ENCODE measurements around the gene REEP6. TPM values are rescaled to one million over a fixed set of nuclear protein-coding genes. Genes with fewer than 3 reads are reported as not detected.

Gene REEP6
- total RNA-seq, 2 experiments from 2014 or later, result 2.0 to 2.4 TPM

- DNase-seq, result no peak
- H3K36me3 Mint-ChIP-seq (ENCODE audit: low read depth), result no peaks in the 10 kb centered on the region
- H3K27ac Mint-ChIP-seq, result no peak overlapping the region
- H3K27me3 Mint-ChIP-seq, result peaks cover 16% of the 10 kb centered on the region
- H3K9me3 Mint-ChIP-seq, result no peaks in the 10 kb centered on the region
- ChIA-PET CTCF (interaction anchor here (0.6 to 1.9 kb wide), 5 partner anchors 9 to 57 kb away, joined by 3 to 5 read pairs (median 3); no protein-coding TSS in a partner anchor), POLR2A (interaction anchor here (1.0 kb wide), 1 partner anchor 10 kb away, joined by 3 read pairs; no protein-coding TSS in a partner anchor)
- intact Hi-C loops (cut with micrococcal nuclease), result no loop called here
- TF ChIP-seq, protein P1, sequence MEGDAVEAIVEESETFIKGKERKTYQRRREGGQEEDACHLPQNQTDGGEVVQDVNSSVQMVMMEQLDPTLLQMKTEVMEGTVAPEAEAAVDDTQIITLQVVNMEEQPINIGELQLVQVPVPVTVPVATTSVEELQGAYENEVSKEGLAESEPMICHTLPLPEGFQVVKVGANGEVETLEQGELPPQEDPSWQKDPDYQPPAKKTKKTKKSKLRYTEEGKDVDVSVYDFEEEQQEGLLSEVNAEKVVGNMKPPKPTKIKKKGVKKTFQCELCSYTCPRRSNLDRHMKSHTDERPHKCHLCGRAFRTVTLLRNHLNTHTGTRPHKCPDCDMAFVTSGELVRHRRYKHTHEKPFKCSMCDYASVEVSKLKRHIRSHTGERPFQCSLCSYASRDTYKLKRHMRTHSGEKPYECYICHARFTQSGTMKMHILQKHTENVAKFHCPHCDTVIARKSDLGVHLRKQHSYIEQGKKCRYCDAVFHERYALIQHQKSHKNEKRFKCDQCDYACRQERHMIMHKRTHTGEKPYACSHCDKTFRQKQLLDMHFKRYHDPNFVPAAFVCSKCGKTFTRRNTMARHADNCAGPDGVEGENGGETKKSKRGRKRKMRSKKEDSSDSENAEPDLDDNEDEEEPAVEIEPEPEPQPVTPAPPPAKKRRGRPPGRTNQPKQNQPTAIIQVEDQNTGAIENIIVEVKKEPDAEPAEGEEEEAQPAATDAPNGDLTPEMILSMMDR (IDR thresholded peaks at IDR 0.05), result no peak
- no peak for ATAC-seq
- H3K4me3 Mint-ChIP-seq, result no peak overlapping the region
- H3K4me1 Mint-ChIP-seq (ENCODE audit: low read depth), result peaks cover 9% of the 10 kb centered on the region
Measured at GRCh38 chr19:1502433-1503088, 11.6 kb downstream of the REEP6 start.

GRCh38 chr19:1503089-1503924 lies 12.3 kb downstream of the REEP6 start:
- no peak overlapping the region for H3K27ac Mint-ChIP-seq
- CTCF ChIA-PET, result interaction anchor here (0.6 to 1.9 kb wide), 6 partner anchors 9 to 75 kb away, joined by 3 to 5 read pairs (median 3); no protein-coding TSS in a partner anchor
- peak; percentile 87 for DNase-seq
- H3K27me3 Mint-ChIP-seq, result peaks cover 20% of the 10 kb centered on the region
- no peaks in the 10 kb centered on the region for H3K9me3 Mint-ChIP-seq
- H3K36me3 Mint-ChIP-seq (ENCODE audit: low read depth), result no peaks in the 10 kb centered on the region
- no peak overlapping the region for H3K4me3 Mint-ChIP-seq
- intact Hi-C loops (cut with micrococcal nuclease), result no loop called here
- POLR2A ChIA-PET, result interaction anchor here (1.0 kb wide), 1 partner anchor 11 kb away, joined by 3 read pairs; no protein-coding TSS in a partner anchor
- peak; percentile 60 for ATAC-seq
- TF ChIP-seq, protein P1 (IDR thresholded peaks at IDR 0.05), result peak; percentile 98
- peaks cover 13% of the 10 kb centered on the region for H3K4me1 Mint-ChIP-seq (ENCODE audit: low read depth)

- Mint-ChIP-seq H3K4me3 (no peak overlapping the region), H3K36me3 (ENCODE audit: low read depth) (no peaks in the 10 kb centered on the region), H3K9me3 (no peaks in the 10 kb centered on the region), H3K27me3 (peaks cover 20% of the 10 kb centered on the region), H3K27ac (no peak overlapping the region), H3K4me1 (ENCODE audit: low read depth) (peaks cover 13% of the 10 kb centered on the region)
- TF ChIP-seq, protein P1 (IDR thresholded peaks at IDR 0.05), result no peak
- ATAC-seq (no peak), DNase-seq (no peak)
- POLR2A ChIA-PET, result no interaction called here
- CTCF ChIA-PET, result interaction anchor here (0.6 kb wide), 1 partner anchor 76 kb away, joined by 3 read pairs; no protein-coding TSS in a partner anchor
- intact Hi-C loops (cut with micrococcal nuclease), result no loop called here
Measured at GRCh38 chr19:1503925-1504773, 13.2 kb downstream of the REEP6 start.

DNA sequence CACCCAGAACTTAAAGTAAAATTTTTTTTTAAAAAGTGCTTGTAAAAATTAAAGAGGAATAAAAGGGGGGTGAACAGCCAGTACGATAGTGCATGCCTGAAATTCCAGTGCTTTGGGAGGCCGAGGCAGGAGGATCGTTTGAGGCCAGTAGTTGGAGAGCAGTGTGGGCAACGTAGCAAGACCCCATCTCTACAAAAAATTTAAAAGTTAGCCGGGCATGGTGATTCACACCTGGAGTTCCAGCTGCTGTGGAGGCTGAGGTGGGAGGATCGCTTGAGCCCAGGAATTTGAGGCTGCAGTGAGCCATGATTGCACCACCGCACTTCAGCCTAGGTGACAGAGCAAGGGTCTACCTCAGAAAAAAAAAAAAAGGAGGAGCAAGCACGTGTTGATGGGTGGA lies 14.0 kb downstream of the REEP6 start:
- CTCF ChIA-PET, result no interaction called here
- intact Hi-C loops (cut with micrococcal nuclease), result no loop called here
- Mint-ChIP-seq H3K9me3 (no peaks in the 10 kb centered on the region), H3K4me1 (ENCODE audit: low read depth) (peaks cover 16% of the 10 kb centered on the region), H3K27ac (no peak overlapping the region), H3K4me3 (no peak overlapping the region), H3K36me3 (ENCODE audit: low read depth) (no peaks in the 10 kb centered on the region), H3K27me3 (peaks cover 23% of the 10 kb centered on the region)
- POLR2A ChIA-PET, result no interaction called here
- TF ChIP-seq, protein P1 (IDR thresholded peaks at IDR 0.05), result no peak
- DNase-seq, result no peak
- ATAC-seq, result no peak

Data from activated CD8-positive, alpha-beta T cell treated with anti-CD3 and anti-CD28 coated beads for 36 hours (primary cell).